RPMI7951 (cell line): ENCODE results near the gene CHRNB4. TPM values are rescaled to one million over a fixed set of nuclear protein-coding genes. Genes with fewer than 3 reads are reported as not detected.

Experiments used
- DNase-seq: peaks from one replicate; pipeline ENCODE4 v3.0.0-alpha.2; 2012; ENCODE audit warnings: low read depth
- total RNA-seq: library from RNA; depleted of rRNA; stranded (reverse); fragments of >200 nt; shearing (Covaris generic); gene quantifications from 2 replicates; pipeline ENCODE4 v1.2.3, GENCODE V29; 2014

Gene CHRNB4
- total RNA-seq, 1 experiment from 2014 or later: not detected

- no peak for DNase-seq
Measured at GRCh38 chr15:78633348-78633747, 7.7 kb downstream of the CHRNB4 start.

DNA sequence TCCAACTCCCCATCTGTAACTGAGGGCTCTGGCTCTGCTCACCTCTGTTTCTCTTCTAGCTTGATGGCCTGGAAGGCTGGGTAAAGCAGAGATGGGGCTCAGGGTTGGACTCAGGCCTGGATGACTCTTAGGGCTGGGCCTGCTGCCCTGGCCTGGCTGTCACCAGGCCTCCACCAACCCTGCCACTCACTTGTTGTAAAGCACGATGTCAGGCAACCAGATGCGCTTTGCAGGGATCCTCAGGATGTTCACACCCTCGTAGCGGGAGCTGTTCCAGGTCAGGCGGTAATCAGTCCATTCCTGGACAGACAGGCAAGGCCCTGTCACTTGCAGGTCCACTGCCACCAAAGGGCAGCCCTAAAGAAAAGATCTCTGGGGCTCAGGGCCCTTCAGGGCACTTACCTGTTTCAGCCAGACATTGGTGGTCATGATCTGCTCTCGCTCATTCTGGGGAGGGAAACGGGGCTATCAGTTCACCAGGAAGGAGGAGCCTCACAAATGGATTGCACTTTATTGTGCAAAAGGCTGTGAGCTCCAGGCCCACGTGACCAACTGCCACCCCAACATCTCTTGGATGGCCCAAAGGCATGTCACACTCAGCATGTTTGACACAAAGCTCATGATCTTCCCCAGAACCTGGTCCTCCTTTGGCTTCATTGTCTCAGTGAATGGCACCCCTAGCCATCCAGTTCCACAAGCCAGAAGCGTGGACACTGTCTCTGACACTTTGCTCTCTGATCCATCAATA, 9.9 kb downstream of the CHRNB4 start:
- no peak for DNase-seq

- no peak for DNase-seq
Measured at GRCh38 chr15:78629716-78630065, 11.3 kb downstream of the CHRNB4 start.

DNA sequence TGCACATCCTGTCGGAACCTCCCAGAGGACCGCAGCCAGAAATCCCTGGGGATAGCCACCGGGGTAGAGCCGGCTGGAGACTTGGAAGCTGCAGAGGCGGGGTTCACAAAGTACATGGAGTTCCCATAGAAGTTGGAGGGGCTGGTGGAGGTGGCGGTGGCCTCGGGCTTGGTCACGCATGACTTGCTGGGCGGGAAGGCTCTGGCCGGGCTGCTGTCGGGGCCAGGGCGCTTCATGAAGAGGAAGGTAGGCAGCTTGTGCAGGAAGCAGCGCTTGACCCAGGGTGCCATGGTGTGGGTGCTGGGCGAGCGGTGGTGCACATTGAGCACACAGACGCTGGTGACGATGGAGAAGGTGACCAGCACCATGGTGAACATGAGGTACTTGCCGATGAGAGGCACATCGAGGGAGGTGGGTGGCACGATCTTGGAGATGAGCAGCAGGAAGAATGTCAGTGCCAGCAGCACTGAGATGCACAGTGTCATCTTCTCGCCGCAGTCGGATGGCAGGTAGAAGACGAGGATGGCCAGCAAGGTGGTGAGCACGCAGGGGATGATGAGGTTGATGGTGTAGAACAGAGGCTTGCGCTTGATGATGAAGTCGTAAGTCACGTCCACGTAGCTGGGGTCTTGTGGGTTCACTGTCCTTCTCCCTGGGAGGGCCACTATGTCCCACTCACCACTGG, 11.8 kb downstream of the CHRNB4 start:
- no peak for DNase-seq

DNA sequence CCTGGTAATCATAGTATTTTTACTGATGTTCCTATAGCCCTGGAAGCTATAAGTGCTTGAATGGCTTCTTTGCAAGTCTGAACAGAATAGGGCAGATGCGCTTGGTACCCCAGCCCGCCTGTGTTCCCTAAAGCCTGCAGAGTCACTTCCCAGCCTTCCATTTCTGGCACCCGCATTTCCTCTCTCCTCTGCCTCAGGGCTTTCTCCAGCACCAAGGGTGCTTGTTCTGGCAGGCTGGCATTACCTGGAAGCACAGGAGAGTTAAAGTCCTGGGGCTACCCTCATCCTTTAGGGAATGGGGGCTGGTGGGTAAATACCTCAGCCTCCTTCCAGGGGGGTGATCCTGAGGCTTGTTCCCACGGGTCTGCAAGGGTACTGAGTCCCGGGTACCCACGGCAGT, 12.8 kb downstream of the CHRNB4 start:
- DNase-seq: no peak

DNA sequence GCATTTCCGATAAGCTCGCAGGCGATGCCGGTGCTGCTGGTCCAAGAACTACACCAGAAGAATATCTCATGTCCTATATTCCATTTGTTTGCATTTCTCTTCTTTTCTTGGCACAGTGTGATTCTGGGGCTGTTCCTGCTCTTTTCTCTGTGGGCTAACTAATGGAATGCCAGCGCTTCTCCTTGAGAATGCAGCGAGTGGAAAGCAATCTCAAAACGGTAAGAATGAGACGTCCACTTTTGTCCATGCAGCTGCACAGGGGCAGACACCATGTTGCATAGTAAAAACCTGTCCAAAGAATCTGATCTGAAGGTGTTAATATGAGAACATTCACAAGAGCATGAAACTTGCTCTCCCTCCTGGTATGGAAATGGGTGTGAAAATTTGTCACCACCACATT, 13.7 kb downstream of the CHRNB4 start:
- DNase-seq: no peak

DNA sequence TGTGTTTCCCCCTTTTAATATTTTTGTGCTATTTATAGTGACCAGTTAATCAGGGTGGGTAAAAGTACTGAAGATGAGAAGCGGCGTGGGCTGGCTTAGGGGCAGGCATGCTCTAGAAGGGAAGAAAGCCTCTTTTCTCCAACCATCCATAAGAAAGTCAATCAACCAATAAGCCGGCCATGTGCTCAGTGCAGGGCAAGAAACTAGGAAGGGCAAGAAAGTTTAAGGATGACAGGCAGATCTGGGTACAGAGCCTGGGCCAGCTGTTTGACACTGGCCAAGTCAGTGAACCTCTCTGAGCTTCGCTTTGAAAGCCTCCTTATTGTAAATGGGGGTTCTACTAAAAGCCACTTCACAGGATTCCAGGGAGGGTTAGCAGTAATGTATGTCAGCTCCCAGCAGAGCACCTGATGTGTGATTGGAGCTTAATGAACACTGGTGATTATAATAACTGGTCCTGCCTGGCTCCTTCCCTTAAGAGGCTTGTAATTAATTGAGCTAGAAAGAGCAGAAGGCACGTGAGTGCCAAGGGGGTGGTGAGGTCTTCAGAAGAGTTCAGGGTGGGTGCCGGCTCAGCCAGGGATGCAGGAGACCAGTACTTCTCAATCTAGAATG, 14.5 kb downstream of the CHRNB4 start:
- DNase-seq: no peak

- DNase-seq: no peak
Measured at GRCh38 chr15:78625606-78626280, 15.3 kb downstream of the CHRNB4 start.

GRCh38 chr15:78624651-78625590, 16.1 kb downstream of the CHRNB4 start:
- DNase-seq: no peak

- no peak for DNase-seq
Measured at GRCh38 chr15:78623786-78624497, 17.1 kb downstream of the CHRNB4 start.

DNA sequence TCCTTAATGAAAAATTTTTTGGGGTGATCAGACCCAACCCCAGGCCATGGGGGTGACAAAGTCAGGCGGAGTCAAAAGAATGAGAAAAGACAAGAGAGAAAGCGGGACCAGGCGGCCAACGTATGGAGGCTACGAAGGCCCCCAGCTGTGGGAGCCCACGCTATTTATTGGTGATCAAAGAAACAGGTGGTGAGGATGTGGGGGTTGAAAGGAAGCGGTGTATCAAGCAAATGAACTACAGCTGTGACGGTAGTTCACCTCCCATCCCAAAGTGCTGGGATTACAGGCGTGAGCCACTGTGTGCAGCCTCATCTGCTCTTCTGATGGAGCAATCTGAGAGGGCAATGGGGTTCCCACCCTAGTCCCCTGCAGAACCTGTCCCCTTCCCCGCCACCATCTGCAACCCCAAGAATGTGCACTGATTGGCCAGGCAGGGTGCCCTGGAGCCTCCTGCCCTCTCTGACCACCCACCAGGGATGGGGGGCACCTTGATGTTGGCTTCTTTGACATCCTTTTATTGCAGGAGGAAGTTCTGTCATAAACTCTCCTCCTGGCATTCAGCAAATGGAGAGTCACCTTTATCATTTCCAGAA, 19.1 kb downstream of the CHRNB4 start:
- DNase-seq: no peak

- no peak for DNase-seq
Measured at GRCh38 chr15:78620527-78621421, 20.2 kb downstream of the CHRNB4 start, which contains the start of gene CHRNA3. Gene CHRNA3, minus strand, starts transcription at chr15:78620996. Its CDS starts 202 bp downstream, at chr15:78620794.

DNA sequence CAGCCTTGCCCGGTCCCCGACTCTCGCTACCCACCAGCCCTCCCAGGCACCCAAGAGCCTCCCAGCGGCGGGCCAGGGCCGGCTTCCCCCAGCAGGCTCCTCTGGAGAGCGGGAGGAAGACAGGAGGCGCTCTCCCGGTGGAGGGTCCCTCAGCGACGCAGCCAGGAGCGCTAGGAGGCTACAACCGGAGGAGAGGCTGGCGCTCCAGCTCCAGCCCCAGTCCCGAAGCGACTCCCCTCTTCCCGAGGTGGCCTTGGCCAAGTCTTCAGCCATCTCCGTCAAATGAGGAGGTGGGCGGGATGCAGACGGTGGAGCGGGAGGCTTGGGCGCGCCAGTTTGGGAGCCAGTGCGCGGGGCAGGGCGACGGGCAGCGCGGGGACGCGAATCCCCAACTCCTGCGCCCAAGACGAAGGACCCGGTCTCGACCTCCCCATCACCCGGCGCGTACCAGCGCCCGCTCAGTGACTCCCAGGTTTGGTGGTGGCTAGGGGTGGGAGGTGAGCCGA, 20.9 kb downstream of the CHRNB4 start:
- no peak for DNase-seq

- no peak for DNase-seq
Measured at GRCh38 chr15:78619022-78619950, 21.7 kb downstream of the CHRNB4 start.

GRCh38 chr15:78618490-78618934, 22.5 kb downstream of the CHRNB4 start:
- peak; percentile 76 for DNase-seq

GRCh38 chr15:78618064-78618463, 22.9 kb downstream of the CHRNB4 start:
- no peak for DNase-seq

- DNase-seq: no peak
Measured at GRCh38 chr15:78617516-78617915, 23.5 kb downstream of the CHRNB4 start.

DNA sequence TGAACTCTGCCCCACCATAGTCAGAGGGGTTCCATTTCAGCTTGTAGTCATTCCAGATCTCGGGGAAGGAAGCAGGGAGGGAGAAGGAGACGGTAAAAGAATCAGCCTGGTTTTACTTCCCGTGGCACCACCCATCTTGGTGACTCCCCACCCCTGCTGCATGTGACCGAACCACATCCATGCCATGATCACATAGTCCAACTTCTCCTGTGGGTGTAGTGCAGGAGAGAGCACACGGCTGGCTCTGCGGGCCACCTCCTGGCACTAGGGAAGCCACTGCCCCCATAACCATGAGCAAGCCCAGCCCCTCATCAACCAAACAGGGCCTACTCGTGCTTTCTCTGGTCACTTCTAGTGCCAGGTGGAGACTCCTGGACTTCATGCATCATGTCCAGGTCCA, 23.9 kb downstream of the CHRNB4 start:
- no peak for DNase-seq
